LNCaP clone FGC (cell line): Measurements from ENCODE around the gene SLC25A24.
"Not testable (repeated sequence)": the region's sequence is repeated elsewhere in the genome, so short reads cannot be mapped to it uniquely, and the experiment has no call there.

Experiments
- DNase-seq: peaks from one replicate; pipeline ENCODE4 v3.0.0-alpha.2; 2011; ENCODE audit warnings: low read depth
- H3K4me3 ChIP-seq: 2 replicates; pipeline ENCODE4 v1.5.1; 2011; ENCODE audit warnings: mild to moderate bottlenecking, low read depth, low read length, control low read depth
- CTCF ChIP-seq: IDR thresholded peaks from 2 replicates; pipeline ENCODE4 v1.5.1; 2012; ENCODE audit warnings: mild to moderate bottlenecking; ENCODE audit not compliant: control insufficient read depth, insufficient read depth; ENCODE audit errors: extremely low read depth

Gene SLC25A24

GRCh38 chr1:108188801-108189200 is 11.3 kb downstream of the SLC25A24 start:
- no peak overlapping the region for H3K4me3 ChIP-seq
- no peak for TF ChIP-seq CTCF
- DNase-seq: no peak

DNA sequence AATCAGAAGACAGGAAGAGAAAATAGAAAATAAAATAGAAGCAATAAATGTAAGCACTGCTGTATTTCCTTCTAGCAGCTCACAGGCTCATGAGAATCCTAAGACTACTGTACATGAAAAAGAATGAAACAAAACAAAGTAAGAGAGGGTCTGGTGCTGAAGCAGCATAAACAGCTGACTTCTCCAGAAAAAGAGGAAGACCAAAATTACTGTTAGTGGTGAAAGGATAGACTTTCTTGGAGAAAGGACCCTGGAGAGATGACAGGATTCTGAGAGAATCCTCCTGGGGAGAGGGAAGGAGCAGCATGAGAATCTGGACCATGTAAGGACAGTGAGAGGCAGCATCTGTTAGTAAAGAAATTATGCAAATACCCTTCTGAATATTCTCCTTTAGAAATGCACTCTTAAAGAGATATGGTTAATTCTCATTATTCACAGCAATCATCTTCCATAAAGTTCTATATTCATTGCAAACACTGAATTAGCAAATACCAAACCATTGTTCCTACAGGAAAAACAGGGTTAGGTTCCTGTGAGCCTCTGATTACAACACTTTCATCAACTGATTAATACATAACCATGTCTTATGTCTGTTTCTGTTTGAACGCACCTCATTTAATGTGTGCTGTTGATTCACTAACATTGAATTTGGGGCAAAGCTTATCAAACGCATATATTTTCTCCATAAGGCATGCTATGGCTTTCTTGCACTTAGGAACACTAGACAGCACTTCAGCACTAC is 17.0 kb downstream of the SLC25A24 start:
- TF ChIP-seq CTCF: no peak
- H3K4me3 ChIP-seq: no peak overlapping the region
- no peak for DNase-seq

DNA sequence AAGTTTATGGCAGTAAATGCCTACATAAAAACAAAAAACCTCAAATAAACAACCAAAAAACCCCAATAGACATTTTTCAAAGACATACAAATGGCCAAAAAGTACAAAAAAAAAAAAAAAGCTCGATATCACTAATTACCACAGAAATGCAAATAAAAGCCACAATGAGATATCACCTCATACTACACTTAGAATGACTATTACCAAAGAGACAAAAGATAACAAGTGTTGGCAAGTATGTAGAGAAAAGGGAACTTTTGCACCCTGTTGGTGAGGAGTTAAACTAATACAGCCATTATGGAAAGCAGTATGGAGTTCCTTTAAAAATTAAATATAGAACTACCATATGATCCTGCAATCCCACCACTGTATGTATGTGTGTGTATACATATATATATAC is 21.1 kb downstream of the SLC25A24 start:
- H3K4me3 ChIP-seq: no peak overlapping the region
- TF ChIP-seq CTCF: no peak
- DNase-seq: no peak

DNA sequence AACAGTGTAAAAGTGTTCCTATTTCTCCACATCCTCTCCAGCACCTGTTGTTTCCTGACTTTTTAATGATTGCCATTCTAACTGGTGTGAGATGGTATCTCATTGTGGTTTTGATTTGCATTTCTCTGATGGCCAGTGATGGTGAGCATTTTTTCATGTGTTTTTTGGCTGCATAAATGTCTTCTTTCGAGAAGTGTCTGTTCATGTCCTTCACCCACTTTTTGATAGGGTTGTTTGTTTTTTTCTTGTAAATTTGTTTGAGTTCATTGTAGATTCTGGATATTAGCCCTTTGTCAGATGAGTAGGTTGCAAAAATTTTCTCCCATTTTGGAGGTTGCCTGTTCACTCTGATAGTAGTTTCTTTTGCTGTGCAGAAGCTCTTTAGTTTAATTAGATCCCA is 37.7 kb downstream of the SLC25A24 start:
- not testable (repeated sequence) for DNase-seq, H3K4me3 ChIP-seq

GRCh38 chr1:108159951-108160350 is 40.2 kb downstream of the SLC25A24 start:
- not testable (repeated sequence) for DNase-seq, H3K4me3 ChIP-seq

GRCh38 chr1:108158893-108159453 is 41.2 kb downstream of the SLC25A24 start:
- no peak for TF ChIP-seq CTCF
- H3K4me3 ChIP-seq: no peak overlapping the region
- DNase-seq: peak; percentile 14

DNA sequence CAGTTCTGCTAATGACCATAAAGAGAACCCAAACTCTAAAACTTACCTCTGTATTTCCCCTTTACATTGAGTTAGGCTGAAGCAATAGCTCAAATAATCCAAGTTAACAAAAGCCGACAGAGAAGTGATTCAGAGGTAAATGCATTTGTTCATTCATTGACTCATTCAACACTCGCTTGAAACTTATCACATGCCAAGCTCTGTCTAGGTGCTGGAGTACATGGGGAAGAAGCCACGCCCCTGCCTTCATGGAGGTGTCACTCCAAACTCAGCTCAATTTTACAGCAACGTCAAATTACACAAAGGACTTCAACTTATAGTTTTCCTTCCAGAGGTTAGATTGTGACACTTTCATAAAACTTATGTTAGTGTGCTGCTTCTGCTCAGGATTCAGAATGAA is 45.8 kb downstream of the SLC25A24 start:
- no peak overlapping the region for H3K4me3 ChIP-seq
- no peak for TF ChIP-seq CTCF
- no peak for DNase-seq

DNA sequence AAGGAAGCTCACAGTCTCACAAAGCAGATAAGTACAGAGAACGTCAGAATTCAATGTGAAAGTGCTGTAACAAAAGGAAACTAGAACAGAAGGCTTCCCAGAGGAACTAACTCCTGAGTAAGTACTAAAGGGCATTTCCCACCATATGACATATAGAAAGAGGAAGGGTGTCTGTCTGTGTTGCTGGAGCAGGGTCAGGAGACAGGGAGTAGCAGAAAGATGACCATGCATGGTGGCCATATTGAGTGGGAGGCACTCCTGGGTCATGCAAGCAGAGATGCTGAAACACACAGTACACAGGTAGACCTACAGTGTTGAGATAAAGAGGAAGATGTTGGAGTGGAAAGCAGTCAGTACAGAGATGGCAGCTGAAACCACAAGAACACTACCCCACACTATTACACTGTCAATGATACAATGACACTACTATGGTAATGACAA is 47.3 kb downstream of the SLC25A24 start:
- DNase-seq: no peak
- no peak for TF ChIP-seq CTCF
- H3K4me3 ChIP-seq: no peak overlapping the region
